T47D (cell line): ENCODE results near the gene PRICKLE4.

ENCODE experiments used
- DNase-seq, 2 experiments: peaks; one replicate each; pipeline versions ENCODE4 v3.0.0 to v3.0.0-alpha.2; 2011 to 2012; ENCODE audit warnings: low read depth in 1 of 2, low spot score in 1 of 2
- JUND ChIP-seq: IDR thresholded peaks from 2 replicates; pipeline ENCODE4 v1.6.1; 2012; ENCODE audit warnings: low read depth
- in situ Hi-C: cut with HindIII; loops from 2 replicates; pipeline ENCODE4 v1.10.0; 2016; ENCODE audit warnings: low sequenced_read_pairs, low pct_unique_long_range_greater_than_20kb

Gene PRICKLE4

DNA sequence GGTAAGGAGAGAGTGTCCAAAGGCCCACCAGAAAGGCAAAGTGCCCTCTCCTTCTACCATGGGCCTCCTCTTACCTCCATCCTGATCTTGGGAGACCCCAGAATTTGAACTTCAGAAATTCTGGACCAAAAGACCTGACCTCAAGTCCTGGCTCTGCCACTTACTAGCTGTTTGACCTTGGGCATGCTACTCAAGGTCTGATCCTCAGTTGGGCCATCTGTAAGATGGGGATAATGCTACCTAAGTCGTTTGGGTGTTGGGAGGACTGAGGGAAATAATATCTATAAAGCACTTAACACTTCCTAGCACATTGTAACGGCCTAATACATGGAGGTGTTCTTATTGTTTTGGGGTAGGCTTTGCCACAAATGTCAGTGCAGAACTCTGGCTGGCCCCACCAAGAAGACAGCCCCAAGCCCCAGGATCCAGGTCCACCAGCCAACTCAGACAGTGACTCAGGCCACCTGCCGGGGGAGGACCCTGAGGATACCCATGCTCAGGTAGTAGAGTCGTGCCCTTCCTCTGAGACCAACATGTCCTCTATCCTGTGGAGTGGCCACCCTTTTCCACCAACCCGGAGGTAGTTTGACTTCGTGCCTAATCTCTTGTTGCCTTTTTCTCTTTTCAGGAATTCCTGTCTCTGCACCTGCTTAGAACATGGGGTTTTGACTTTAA is 2.7 kb downstream of the PRICKLE4 start:
- in situ Hi-C loops = loop anchor here (25.0 kb wide), 1 partner anchor 254 kb away; no protein-coding TSS in a partner anchor
- DNase-seq = no peak
- TF ChIP-seq JUND = no peak

GRCh38 chr6:41784581-41785171 is 4.1 kb downstream of the PRICKLE4 start:
- peak; percentile 82 to 96 for DNase-seq
- in situ Hi-C loops = loop anchor here (25.0 kb wide), 1 partner anchor 253 kb away; no protein-coding TSS in a partner anchor
- TF ChIP-seq JUND = no peak

GRCh38 chr6:41785254-41785653 is 4.7 kb downstream of the PRICKLE4 start:
- DNase-seq = no peak
- in situ Hi-C loops = loop anchor here (25.0 kb wide), 1 partner anchor 252 kb away; no protein-coding TSS in a partner anchor
- TF ChIP-seq JUND = no peak

GRCh38 chr6:41785689-41786450 is 5.3 kb downstream of the PRICKLE4 start:
- no peak for DNase-seq
- in situ Hi-C loops = loop anchor here (25.0 kb wide), 1 partner anchor 251 kb away; no protein-coding TSS in a partner anchor
- no peak for TF ChIP-seq JUND

- peak; percentile 82 to 89 for DNase-seq
- TF ChIP-seq JUND = no peak
- in situ Hi-C loops = loop anchor here (25.0 kb wide), 1 partner anchor 251 kb away; no protein-coding TSS in a partner anchor
These were observed 6.1 kb downstream of the PRICKLE4 start for GRCh38 chr6:41786451-41787218.

DNA sequence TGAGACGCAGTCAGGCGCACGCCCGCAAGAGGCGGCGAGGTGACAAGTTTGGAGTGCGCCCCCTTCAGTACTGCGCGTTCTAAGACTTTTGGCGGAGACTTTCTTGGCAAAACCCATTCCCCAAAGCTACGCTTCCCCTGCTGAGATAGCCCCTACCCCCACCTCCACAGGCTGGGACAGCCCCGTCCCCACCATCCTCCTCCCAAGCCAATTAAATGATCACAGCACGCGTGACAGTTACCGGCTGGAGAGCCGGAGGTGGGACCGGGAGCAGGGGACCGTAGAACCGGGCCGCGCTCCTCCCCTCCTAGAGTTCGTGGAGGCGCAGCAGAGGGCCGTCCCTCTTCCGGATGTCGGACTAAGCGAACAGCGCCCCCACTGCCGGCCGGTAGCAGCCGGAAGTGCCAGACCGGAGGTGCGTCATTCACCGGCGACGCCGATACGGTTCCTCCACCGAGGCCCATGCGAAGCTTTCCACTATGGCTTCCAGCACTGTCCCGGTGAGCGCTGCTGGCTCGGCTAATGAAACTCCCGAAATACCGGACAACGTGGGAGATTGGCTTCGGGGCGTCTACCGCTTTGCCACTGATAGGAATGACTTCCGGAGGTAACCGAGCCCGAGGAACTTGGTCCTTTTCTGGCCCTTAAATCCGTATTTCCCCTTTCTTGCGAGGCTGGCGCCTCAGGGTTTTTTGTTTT is 6.8 kb downstream of the PRICKLE4 start, which contains the start of gene TOMM6:
Gene TOMM6, plus strand, starts transcription at position 476 of the 699 bp plus-strand sequence. Its CDS starts 4 bp downstream, at position 480.
- in situ Hi-C loops = loop anchor here (25.0 kb wide), 1 partner anchor 250 kb away; no protein-coding TSS in a partner anchor
- peak; percentile 84 to 96 for DNase-seq
- no peak for TF ChIP-seq JUND

- TF ChIP-seq JUND = no peak
- in situ Hi-C loops = loop anchor here (25.0 kb wide), 1 partner anchor 248 kb away; no protein-coding TSS in a partner anchor
- DNase-seq = no peak
These were observed 8.8 kb downstream of the PRICKLE4 start for GRCh38 chr6:41789390-41789724.

- TF ChIP-seq JUND = no peak
- in situ Hi-C loops = loop anchor here (25.0 kb wide), 1 partner anchor 247 kb away; no protein-coding TSS in a partner anchor
- DNase-seq = no peak
These were observed 9.5 kb downstream of the PRICKLE4 start for GRCh38 chr6:41790045-41790444.

- no peak for TF ChIP-seq JUND
- no peak for DNase-seq
- in situ Hi-C loops = loop anchor here (25.0 kb wide), 1 partner anchor 246 kb away; no protein-coding TSS in a partner anchor
These were observed 10.7 kb downstream of the PRICKLE4 start for GRCh38 chr6:41791305-41791704.

- in situ Hi-C loops = loop anchor here (25.0 kb wide), 1 partner anchor 245 kb away; no protein-coding TSS in a partner anchor
- DNase-seq = no peak
- TF ChIP-seq JUND = no peak
These were observed 11.4 kb downstream of the PRICKLE4 start for GRCh38 chr6:41791984-41792383.

DNA sequence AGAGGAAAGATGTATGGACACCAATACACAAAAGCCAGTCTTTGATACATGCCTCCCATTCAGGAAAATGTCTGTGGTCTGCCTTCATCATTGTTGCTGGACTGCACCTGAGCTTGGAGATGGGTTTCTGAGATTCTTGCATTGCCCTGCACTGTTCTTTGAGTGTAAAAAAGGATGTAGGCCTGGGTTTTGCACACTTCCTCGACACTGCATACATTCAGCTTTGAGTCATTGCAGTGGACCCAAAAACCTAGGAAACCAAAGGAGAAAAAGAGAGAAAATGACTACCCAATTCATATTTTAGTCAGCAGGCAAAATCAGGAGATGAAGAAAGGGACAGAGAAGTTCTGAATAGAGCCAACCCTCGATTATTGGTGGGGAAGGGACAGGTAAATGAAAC is 15.9 kb downstream of the PRICKLE4 start:
- in situ Hi-C loops = loop anchor here (25.0 kb wide), 1 partner anchor 241 kb away; no protein-coding TSS in a partner anchor
- no peak for TF ChIP-seq JUND
- no peak for DNase-seq
